Choroid plexus epithelial cell (primary cell): ENCODE results near the gene VWA7.

ENCODE experiments used
- DNase-seq: peaks from one replicate; pipeline ENCODE4 v3.0.0-alpha.2; 2010; ENCODE audit warnings: low read depth
- H3K4me3 ChIP-seq: 2 replicates; pipeline ENCODE4 v1.5.1; 2011; ENCODE audit warnings: low read depth, mild to moderate bottlenecking, control low read depth, low read length, moderate library complexity
- CTCF ChIP-seq: conservative IDR thresholded peaks from 2 replicates; pipeline ENCODE4 v1.5.1; 2011; ENCODE audit warnings: low read depth, mild to moderate bottlenecking, control low read depth, inconsistent platforms, low read length, moderate library complexity

Gene VWA7

DNA sequence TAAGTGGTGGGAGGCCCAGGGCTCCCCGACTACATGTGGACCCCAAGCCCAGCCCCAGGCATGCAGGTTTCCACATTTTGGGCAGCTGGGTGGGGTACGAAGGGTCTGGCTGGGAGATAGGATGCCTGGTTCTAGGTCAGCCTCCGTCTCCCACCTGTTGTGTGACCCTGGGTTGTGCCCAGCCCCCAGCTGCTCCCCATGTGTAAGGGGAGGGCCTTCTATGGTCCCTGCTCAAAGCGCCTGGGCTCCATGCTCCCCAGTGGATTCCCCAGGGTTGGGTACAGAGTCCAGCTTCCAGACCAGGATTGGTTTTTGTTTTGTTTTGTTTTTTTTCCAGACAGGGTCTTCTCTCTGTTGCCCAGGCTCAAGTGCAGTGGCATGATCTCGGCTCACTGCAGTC is 1.1 kb upstream of the VWA7 start:
- no peak for DNase-seq
- H3K4me3 ChIP-seq: no peak overlapping the region
- no peak for TF ChIP-seq CTCF

GRCh38 chr6:31777667-31778050 is 531 bp upstream of the VWA7 start:
- TF ChIP-seq CTCF: no peak
- no peak overlapping the region for H3K4me3 ChIP-seq
- DNase-seq: no peak

GRCh38 chr6:31776485-31776988 is 591 bp downstream of the VWA7 start:
- no peak for TF ChIP-seq CTCF
- DNase-seq: no peak
- H3K4me3 ChIP-seq: no peak overlapping the region

DNA sequence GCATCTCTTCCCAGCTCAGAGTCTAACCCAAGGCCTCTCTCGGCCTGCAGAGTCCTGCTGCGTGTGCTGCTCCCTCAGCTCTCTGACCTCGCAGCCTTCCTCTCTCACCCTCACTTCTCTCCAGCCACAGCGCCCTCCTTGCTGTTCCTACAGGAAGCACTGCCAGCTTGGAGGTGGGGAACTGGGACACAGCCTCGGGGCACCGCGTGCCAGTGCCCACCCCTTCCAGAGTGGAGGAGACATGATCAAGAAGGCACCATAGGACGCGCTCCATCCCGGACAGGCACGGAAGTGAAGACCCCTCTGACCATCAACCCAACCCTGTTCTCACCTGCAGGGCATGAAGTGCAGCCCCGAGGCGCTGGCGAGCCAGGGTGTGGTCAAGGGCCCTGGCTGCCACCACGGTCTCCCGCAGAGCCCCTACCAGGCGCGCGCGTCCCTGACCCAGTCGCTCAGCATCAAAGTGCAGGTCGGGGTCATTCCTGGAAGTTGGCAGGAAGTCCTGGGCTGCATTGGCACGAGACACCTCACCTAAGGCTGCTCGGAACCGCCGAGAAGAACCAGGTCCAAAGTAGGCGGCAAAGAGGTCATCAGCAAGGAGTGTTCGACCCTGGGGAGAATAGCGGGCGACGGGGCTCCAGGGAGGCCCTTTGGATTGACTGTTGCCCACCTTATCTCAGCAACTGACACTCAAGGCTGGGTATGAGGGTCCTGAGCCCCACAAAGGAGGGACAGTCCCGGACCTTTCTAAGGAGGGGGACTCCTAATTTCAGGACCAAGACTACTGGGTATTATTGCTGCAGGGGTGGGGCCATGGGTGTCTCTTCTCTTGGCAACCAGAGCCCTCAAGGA is 1.3 kb downstream of the VWA7 start:
- no peak for TF ChIP-seq CTCF
- no peak overlapping the region for H3K4me3 ChIP-seq
- no peak for DNase-seq

- no peak overlapping the region for H3K4me3 ChIP-seq
- no peak for TF ChIP-seq CTCF
- DNase-seq: no peak
Measured at GRCh38 chr6:31775184-31775583, 1.9 kb downstream of the VWA7 start.

DNA sequence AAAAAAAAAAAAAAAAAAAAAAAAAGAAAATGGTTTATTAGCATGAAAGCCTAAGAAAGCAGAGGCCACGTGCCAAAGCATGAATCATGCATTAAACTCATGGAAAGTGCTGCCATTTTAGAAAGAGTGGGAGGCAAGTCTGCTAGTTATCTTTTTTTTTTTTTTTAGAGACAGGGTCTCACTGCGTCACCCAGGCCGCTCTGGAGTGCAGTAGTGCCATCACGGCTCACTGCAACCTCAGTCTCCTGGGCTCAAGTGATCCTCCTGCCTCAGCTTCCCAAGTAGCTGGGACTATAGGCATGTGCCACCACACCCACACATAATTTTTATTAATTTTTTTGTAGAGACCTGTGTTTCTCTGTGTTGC is 5.2 kb downstream of the VWA7 start:
- TF ChIP-seq CTCF: no peak
- no peak for DNase-seq
- no peak overlapping the region for H3K4me3 ChIP-seq

GRCh38 chr6:31770860-31771259 is 6.3 kb downstream of the VWA7 start:
- no peak for TF ChIP-seq CTCF
- DNase-seq: no peak

More at GRCh38 chr6:31770860-31771259, 6.3 kb downstream of the VWA7 start:
- no peak overlapping the region for H3K4me3 ChIP-seq
